WTC11 (cell line): ENCODE results near the gene MYLK4.

Source experiments
- CREB1 ChIP-seq: sonication (generic); formaldehyde crosslinking; IDR thresholded peaks from 2 replicates; pipeline ENCODE4 v1.8.0; 2023; ENCODE audit warnings: mild to moderate bottlenecking, missing genetic modification reagents
- CREM ChIP-seq: sonication (generic); formaldehyde crosslinking; IDR thresholded peaks from 2 replicates; pipeline ENCODE4 v1.8.1; 2022; ENCODE audit warnings: mild to moderate bottlenecking, missing genetic modification reagents, moderate library complexity
- CTCF ChIP-seq: fragments of 200-600 bp; IDR thresholded peaks from 2 replicates; pipeline ENCODE4 v1.8.0; 2022; ENCODE audit warnings: antibody characterized with exemption
- IRF1 ChIP-seq: sonication (generic); formaldehyde crosslinking; IDR thresholded peaks from 2 replicates; pipeline ENCODE4 v1.8.0; 2023; ENCODE audit warnings: missing genetic modification reagents
- TEAD4 ChIP-seq: sonication (generic); formaldehyde crosslinking; IDR thresholded peaks from 2 replicates; pipeline ENCODE4 v1.8.0; 2022; ENCODE audit warnings: mild to moderate bottlenecking, missing genetic modification reagents
- ZBTB43 ChIP-seq: sonication (generic); formaldehyde crosslinking; IDR thresholded peaks from 2 replicates; pipeline ENCODE4 v1.8.1; 2023; ENCODE audit warnings: mild to moderate bottlenecking, missing genetic modification reagents
- ZNF121 ChIP-seq: sonication (generic); formaldehyde crosslinking; IDR thresholded peaks from 2 replicates; pipeline ENCODE4 v1.8.0; 2023; ENCODE audit warnings: missing genetic modification reagents
- ZNF281 ChIP-seq: sonication (generic); formaldehyde crosslinking; IDR thresholded peaks from 2 replicates; pipeline ENCODE4 v1.8.0; 2023; ENCODE audit warnings: mild to moderate bottlenecking, missing genetic modification reagents
- TF ChIP-seq, protein P1 (sequence below): sonication (generic); formaldehyde crosslinking; IDR thresholded peaks from 2 replicates; pipeline ENCODE4 v1.8.1; 2023; ENCODE audit warnings: mild to moderate bottlenecking, moderate library complexity, missing genetic modification reagents
- TF ChIP-seq, protein P2 (sequence below): sonication (generic); formaldehyde crosslinking; IDR thresholded peaks from 2 replicates; pipeline ENCODE4 v1.8.0; 2022; ENCODE audit warnings: missing genetic modification reagents
- TF ChIP-seq, protein P3 (sequence below): sonication (generic); formaldehyde crosslinking; IDR thresholded peaks from 2 replicates; pipeline ENCODE4 v1.8.0; 2022; ENCODE audit warnings: mild to moderate bottlenecking, missing genetic modification reagents
- TF ChIP-seq, protein P4 (sequence below): sonication (generic); formaldehyde crosslinking; conservative IDR thresholded peaks from 2 replicates; pipeline ENCODE4 v1.8.1; 2023; ENCODE audit warnings: mild to moderate bottlenecking, low read depth, missing genetic modification reagents, moderate library complexity

- TF ChIP-seq TEAD4 (CRISPR knock-in tag) (no peak), CTCF (no peak), ZBTB43 (CRISPR knock-in tag) (no peak), IRF1 (CRISPR knock-in tag) (no peak), CREB1 (CRISPR knock-in tag) (no peak), ZNF281 (CRISPR knock-in tag) (no peak), ZNF121 (CRISPR knock-in tag) (no peak), CREM (no peak)
- TF ChIP-seq, protein P1, sequence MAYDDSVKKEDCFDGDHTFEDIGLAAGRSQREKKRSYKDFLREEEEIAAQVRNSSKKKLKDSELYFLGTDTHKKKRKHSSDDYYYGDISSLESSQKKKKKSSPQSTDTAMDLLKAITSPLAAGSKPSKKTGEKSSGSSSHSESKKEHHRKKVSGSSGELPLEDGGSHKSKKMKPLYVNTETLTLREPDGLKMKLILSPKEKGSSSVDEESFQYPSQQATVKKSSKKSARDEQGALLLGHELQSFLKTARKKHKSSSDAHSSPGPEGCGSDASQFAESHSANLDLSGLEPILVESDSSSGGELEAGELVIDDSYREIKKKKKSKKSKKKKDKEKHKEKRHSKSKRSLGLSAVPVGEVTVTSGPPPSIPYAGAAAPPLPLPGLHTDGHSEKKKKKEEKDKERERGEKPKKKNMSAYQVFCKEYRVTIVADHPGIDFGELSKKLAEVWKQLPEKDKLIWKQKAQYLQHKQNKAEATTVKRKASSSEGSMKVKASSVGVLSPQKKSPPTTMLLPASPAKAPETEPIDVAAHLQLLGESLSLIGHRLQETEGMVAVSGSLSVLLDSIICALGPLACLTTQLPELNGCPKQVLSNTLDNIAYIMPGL (CRISPR knock-in tag) = no peak
- TF ChIP-seq, protein P2, sequence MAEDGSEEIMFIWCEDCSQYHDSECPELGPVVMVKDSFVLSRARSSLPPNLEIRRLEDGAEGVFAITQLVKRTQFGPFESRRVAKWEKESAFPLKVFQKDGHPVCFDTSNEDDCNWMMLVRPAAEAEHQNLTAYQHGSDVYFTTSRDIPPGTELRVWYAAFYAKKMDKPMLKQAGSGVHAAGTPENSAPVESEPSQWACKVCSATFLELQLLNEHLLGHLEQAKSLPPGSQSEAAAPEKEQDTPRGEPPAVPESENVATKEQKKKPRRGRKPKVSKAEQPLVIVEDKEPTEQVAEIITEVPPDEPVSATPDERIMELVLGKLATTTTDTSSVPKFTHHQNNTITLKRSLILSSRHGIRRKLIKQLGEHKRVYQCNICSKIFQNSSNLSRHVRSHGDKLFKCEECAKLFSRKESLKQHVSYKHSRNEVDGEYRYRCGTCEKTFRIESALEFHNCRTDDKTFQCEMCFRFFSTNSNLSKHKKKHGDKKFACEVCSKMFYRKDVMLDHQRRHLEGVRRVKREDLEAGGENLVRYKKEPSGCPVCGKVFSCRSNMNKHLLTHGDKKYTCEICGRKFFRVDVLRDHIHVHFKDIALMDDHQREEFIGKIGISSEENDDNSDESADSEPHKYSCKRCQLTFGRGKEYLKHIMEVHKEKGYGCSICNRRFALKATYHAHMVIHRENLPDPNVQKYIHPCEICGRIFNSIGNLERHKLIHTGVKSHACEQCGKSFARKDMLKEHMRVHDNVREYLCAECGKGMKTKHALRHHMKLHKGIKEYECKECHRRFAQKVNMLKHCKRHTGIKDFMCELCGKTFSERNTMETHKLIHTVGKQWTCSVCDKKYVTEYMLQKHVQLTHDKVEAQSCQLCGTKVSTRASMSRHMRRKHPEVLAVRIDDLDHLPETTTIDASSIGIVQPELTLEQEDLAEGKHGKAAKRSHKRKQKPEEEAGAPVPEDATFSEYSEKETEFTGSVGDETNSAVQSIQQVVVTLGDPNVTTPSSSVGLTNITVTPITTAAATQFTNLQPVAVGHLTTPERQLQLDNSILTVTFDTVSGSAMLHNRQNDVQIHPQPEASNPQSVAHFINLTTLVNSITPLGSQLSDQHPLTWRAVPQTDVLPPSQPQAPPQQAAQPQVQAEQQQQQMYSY (CRISPR knock-in tag) = no peak
- TF ChIP-seq, protein P3, sequence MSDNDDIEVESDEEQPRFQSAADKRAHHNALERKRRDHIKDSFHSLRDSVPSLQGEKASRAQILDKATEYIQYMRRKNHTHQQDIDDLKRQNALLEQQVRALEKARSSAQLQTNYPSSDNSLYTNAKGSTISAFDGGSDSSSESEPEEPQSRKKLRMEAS (CRISPR knock-in tag) = no peak
- TF ChIP-seq, protein P4, sequence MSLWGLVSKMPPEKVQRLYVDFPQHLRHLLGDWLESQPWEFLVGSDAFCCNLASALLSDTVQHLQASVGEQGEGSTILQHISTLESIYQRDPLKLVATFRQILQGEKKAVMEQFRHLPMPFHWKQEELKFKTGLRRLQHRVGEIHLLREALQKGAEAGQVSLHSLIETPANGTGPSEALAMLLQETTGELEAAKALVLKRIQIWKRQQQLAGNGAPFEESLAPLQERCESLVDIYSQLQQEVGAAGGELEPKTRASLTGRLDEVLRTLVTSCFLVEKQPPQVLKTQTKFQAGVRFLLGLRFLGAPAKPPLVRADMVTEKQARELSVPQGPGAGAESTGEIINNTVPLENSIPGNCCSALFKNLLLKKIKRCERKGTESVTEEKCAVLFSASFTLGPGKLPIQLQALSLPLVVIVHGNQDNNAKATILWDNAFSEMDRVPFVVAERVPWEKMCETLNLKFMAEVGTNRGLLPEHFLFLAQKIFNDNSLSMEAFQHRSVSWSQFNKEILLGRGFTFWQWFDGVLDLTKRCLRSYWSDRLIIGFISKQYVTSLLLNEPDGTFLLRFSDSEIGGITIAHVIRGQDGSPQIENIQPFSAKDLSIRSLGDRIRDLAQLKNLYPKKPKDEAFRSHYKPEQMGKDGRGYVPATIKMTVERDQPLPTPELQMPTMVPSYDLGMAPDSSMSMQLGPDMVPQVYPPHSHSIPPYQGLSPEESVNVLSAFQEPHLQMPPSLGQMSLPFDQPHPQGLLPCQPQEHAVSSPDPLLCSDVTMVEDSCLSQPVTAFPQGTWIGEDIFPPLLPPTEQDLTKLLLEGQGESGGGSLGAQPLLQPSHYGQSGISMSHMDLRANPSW (CRISPR knock-in tag) = no peak
Measured at GRCh38 chr6:2733736-2734480, 16.8 kb downstream of the MYLK4 start.
